ENCODE data around the gene KRT15.

DNA sequence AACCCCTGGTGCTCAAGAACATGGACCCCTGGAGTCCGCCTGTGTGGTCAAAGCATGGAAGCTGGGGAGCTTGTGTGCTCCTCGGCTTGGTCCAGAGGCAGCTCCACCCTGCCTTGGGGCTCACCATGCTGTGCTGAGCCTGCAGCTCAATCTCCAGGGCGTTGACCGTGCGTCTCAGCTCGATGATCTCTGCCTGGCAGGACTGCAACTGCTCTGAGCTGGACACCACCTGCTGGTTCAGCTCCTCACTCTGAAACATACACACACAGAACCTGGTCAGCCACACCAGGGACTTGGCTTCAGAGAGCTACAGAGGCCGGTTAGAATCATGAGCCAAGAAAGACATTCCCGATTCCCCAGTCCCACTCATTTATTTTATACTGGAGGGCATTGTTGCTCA lies 40.5 kb downstream of the KRT15 start:
- TF ChIP-seq, protein P1, sequence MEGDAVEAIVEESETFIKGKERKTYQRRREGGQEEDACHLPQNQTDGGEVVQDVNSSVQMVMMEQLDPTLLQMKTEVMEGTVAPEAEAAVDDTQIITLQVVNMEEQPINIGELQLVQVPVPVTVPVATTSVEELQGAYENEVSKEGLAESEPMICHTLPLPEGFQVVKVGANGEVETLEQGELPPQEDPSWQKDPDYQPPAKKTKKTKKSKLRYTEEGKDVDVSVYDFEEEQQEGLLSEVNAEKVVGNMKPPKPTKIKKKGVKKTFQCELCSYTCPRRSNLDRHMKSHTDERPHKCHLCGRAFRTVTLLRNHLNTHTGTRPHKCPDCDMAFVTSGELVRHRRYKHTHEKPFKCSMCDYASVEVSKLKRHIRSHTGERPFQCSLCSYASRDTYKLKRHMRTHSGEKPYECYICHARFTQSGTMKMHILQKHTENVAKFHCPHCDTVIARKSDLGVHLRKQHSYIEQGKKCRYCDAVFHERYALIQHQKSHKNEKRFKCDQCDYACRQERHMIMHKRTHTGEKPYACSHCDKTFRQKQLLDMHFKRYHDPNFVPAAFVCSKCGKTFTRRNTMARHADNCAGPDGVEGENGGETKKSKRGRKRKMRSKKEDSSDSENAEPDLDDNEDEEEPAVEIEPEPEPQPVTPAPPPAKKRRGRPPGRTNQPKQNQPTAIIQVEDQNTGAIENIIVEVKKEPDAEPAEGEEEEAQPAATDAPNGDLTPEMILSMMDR (conservative IDR thresholded peaks at IDR 0.05) = no peak
- no peak for TF ChIP-seq ZFX (IDR thresholded peaks at IDR 0.05)
